SK-N-MC (cell line): ENCODE measurements around the gene THADA.

Source experiments
- EZH2 ChIP-seq: fragments of 200-600 bp; sonication (generic); IDR thresholded peaks from one replicate; pipeline ENCODE4 v1.6.1; 2017; ENCODE audit warnings: antibody characterized with exemption
- POLR2AphosphoS5 ChIP-seq: IDR thresholded peaks from 2 replicates; pipeline ENCODE4 v1.6.1; 2012; ENCODE audit warnings: mild to moderate bottlenecking, low read depth, low read length, borderline replicate concordance

GRCh38 chr2:43361286-43361685 lies 234.6 kb downstream of the THADA start:
- TF ChIP-seq EZH2 (no peak), POLR2AphosphoS5 (no peak)
